IMR-90 (cell line): ENCODE results near the gene PCDHA1. TPM values are rescaled to one million over a fixed set of nuclear protein-coding genes. Genes with fewer than 3 reads are reported as not detected.
"Not testable (repeated sequence)": the region's sequence is repeated elsewhere in the genome, so short reads cannot be mapped to it uniquely, and the experiment has no call there.

Experiments used
- ATAC-seq: fragments of 200-7000 bp; cut with Tn5 transposase; 2 replicates; pipeline ENCODE4 v1.9.1; 2020; ENCODE audit warnings: low read depth, mild to moderate bottlenecking, moderate library complexity
- BruUV-seq: library from RNA; stranded (reverse); fragments of 400-500 nt; replicated peaks from 2 replicates; lab custom pipeline; 2021; lab: Mats Ljungman, UMichigan
- CTCF ChIA-PET: fragments of 300-600 bp; formaldehyde crosslinking; extraction: SDS; loops from one replicate; lab custom pipeline; 2021; ENCODE audit warnings: antibody characterized with exemption; lab: Yijun Ruan, JAX
- POLR2A ChIA-PET: fragments of 300-600 bp; sonication (Branson Sonifier 250); formaldehyde crosslinking; loops from one replicate; lab custom pipeline; 2022; ENCODE audit warnings: antibody characterized with exemption; ENCODE audit not compliant: unreplicated experiment; lab: Charles Lee
- DNase-seq: peaks from one replicate; pipeline ENCODE4 v3.0.0; 2013
- H2AFZ ChIP-seq: replicated peaks from 2 replicates; pipeline ENCODE3; 2013; ENCODE audit warnings: low read length, mild to moderate bottlenecking; ENCODE audit not compliant: poor library complexity
- H2AK5ac ChIP-seq: 2 replicates; pipeline ENCODE4 v1.6.1; 2013; ENCODE audit warnings: low read depth, low read length, inconsistent platforms
- H2AK9ac ChIP-seq: replicated peaks from 2 replicates; pipeline ENCODE3; 2013; ENCODE audit warnings: mild to moderate bottlenecking, low read depth, low read length, moderate library complexity; ENCODE audit not compliant: poor library complexity
- H2BK120ac ChIP-seq: 2 replicates; pipeline ENCODE4 v1.6.1; 2013; ENCODE audit warnings: low read depth, low read length, inconsistent platforms
- H2BK15ac ChIP-seq: 3 replicates; pipeline ENCODE4 v1.6.1; 2013; ENCODE audit warnings: low read depth, low read length, inconsistent platforms
- H2BK20ac ChIP-seq: 2 replicates; pipeline ENCODE4 v1.6.1; 2013; ENCODE audit warnings: low read depth, mild to moderate bottlenecking, inconsistent platforms, low read length, moderate library complexity
- H2BK5ac ChIP-seq: 2 replicates; pipeline ENCODE4 v1.6.1; 2013; ENCODE audit warnings: mild to moderate bottlenecking, low read depth, low read length, inconsistent platforms; ENCODE audit not compliant: poor library complexity, severe bottlenecking
- H3K14ac ChIP-seq: replicated peaks from 2 replicates; pipeline ENCODE4 v1.6.1; 2013; ENCODE audit warnings: low read depth, low read length, inconsistent platforms
- H3K18ac ChIP-seq: 2 replicates; pipeline ENCODE4 v1.6.1; 2013; ENCODE audit warnings: low read depth, low read length, control low read depth
- H3K23ac ChIP-seq: 2 replicates; pipeline ENCODE4 v1.6.1; 2013; ENCODE audit warnings: low read depth, low read length, inconsistent platforms
- H3K27ac ChIP-seq: 2 replicates; pipeline ENCODE4 v1.5.1; 2013; ENCODE audit warnings: mild to moderate bottlenecking, control low read depth, low read length; ENCODE audit not compliant: insufficient read depth
- H3K27me3 ChIP-seq: 2 replicates; pipeline ENCODE4 v1.6.1; 2013; ENCODE audit warnings: low read length; ENCODE audit not compliant: control insufficient read depth, insufficient read depth
- H3K36me3 ChIP-seq: 2 replicates; pipeline ENCODE4 v1.6.1; 2013; ENCODE audit warnings: low read length, mixed read lengths; ENCODE audit not compliant: control insufficient read depth, insufficient read depth
- H3K4ac ChIP-seq: 2 replicates; pipeline ENCODE4 v1.6.1; 2013; ENCODE audit warnings: low read depth, low read length, inconsistent platforms
- H3K4me1 ChIP-seq: 2 replicates; pipeline ENCODE4 v1.6.1; 2013; ENCODE audit warnings: low read length, mixed read lengths; ENCODE audit not compliant: control insufficient read depth, insufficient read depth
- H3K4me2 ChIP-seq: 2 replicates; pipeline ENCODE4 v1.6.1; 2013; ENCODE audit warnings: low read depth, mild to moderate bottlenecking, control low read depth, low read length, moderate library complexity
- H3K4me3 ChIP-seq: 2 replicates; pipeline ENCODE4 v1.5.1; 2013; ENCODE audit warnings: low read depth, mild to moderate bottlenecking, control low read depth, low read length, moderate library complexity; ENCODE audit not compliant: insufficient read depth
- H3K56ac ChIP-seq: 2 replicates; pipeline ENCODE4 v1.6.1; 2013; ENCODE audit warnings: low read length, inconsistent platforms; ENCODE audit not compliant: insufficient read depth; ENCODE audit errors: extremely low read depth
- H3K79me1 ChIP-seq, 2 experiments: 2 replicates each; pipeline ENCODE4 v1.6.1; 2013; ENCODE audit warnings: low read length in 2 of 2, inconsistent platforms in 1 of 2, low read depth in 1 of 2
- H3K9ac ChIP-seq: 2 replicates; pipeline ENCODE4 v1.6.1; 2013; ENCODE audit warnings: low read depth, low read length, control low read depth
- H3K9me1 ChIP-seq: 2 replicates; pipeline ENCODE4 v1.6.1; 2013; ENCODE audit warnings: low read length, inconsistent platforms; ENCODE audit not compliant: insufficient read depth
- H3K9me3 ChIP-seq: 2 replicates; pipeline ENCODE4 v1.6.1; 2013; ENCODE audit warnings: low read length; ENCODE audit not compliant: control insufficient read depth, insufficient read depth
- H4K20me1 ChIP-seq: 2 replicates; pipeline ENCODE4 v1.6.1; 2013; ENCODE audit warnings: low read length, inconsistent platforms; ENCODE audit not compliant: insufficient read depth
- H4K5ac ChIP-seq: 2 replicates; pipeline ENCODE4 v1.6.1; 2013; ENCODE audit warnings: mild to moderate bottlenecking, low read depth, low read length, control low read depth
- H4K8ac ChIP-seq, 2 experiments: 2 replicates each; pipeline ENCODE4 v1.6.1; 2013; ENCODE audit warnings: low read depth in 2 of 2, low read length in 2 of 2, control low read depth in 1 of 2, inconsistent platforms in 1 of 2
- H4K91ac ChIP-seq: 2 replicates; pipeline ENCODE4 v1.6.1; 2013; ENCODE audit warnings: low read depth, low read length, inconsistent platforms; ENCODE audit not compliant: insufficient read depth
- WGBS, 2 experiments: methylation state at CpG; one replicate each; pipeline versions ENCODE4 v1.1.5 to v1.1.7; 2013; ENCODE audit warnings: missing lambda C conversion rate in 2 of 2; ENCODE audit not compliant: insufficient read length in 1 of 2; ENCODE audit errors: extremely low coverage in 2 of 2; 5-methylcytosine and 5-hydroxymethylcytosine counted together
- dilution Hi-C: fragments of 300-500 bp; cut with HindIII; formaldehyde crosslinking; loops from one replicate; pipeline ENCODE4 v1.14.3; 2018; ENCODE audit warnings: low sequenced_read_pairs; ENCODE audit not compliant: unreplicated experiment
- in situ Hi-C: fragments of 300-500 bp; cut with MboI; formaldehyde crosslinking; loops from 3 replicates; pipeline ENCODE4 v1.14.3; 2019; ENCODE audit warnings: low sequenced_read_pairs, inconsistent platforms, mixed read lengths
- intact Hi-C: fragments of 100-400 bp; cut with micrococcal nuclease; formaldehyde crosslinking; loops from 2 replicates; pipeline ENCODE4 v1.10.0; 2022
- polyA plus RNA-seq, 3 experiments: library from polyadenylated mRNA; depleted of rRNA; stranded (reverse); fragments of >200 nt; gene quantifications; 2 replicates each; pipeline ENCODE4 v1.2.3, GENCODE V29; 2012; ENCODE audit warnings: low replicate concordance in 1 of 3
- total RNA-seq: library from RNA; depleted of rRNA; stranded (reverse); fragments of >200 nt; gene quantifications from 2 replicates; pipeline ENCODE4 v1.2.3, GENCODE V29; 2012

Gene PCDHA1
- total and polyA plus RNA-seq, 2 of the 4 experiments (the other 2 are of a cell fraction) = under 0.01 to 0.05 TPM

DNA sequence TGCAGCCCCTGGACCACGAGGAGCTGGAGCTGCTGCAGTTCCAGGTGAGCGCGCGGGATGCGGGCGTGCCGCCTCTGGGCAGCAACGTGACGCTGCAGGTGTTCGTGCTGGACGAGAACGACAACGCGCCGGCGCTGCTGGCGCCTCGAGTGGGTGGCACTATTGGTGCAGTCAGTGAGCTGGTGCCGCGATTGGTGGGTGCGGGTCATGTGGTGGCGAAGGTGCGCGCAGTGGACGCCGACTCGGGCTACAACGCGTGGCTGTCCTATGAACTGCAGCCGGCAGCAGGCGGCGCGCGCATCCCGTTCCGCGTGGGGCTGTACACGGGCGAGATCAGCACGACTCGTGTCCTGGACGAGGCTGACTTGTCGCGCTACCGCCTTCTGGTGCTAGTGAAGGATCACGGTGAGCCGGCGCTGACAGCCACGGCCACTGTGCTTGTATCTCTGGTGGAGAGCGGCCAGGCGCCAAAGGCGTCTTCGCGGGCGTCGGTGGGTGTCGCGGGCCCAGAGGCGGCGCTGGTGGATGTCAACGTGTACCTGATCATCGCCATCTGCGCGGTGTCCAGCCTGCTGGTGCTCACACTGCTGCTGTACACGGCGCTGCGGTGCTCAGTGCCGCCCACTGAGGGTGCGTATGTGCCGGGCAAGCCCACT lies 2.0 kb downstream of the PCDHA1 start:
- H2AK5ac ChIP-seq, H3K27ac ChIP-seq, in situ Hi-C loops, H4K20me1 ChIP-seq, POLR2A ChIA-PET, ATAC-seq, H4K91ac ChIP-seq, H2BK5ac ChIP-seq, H3K4ac ChIP-seq, H3K56ac ChIP-seq, H2BK20ac ChIP-seq, CTCF ChIA-PET, H2BK120ac ChIP-seq, H4K8ac ChIP-seq, H2AFZ ChIP-seq, dilution Hi-C loops, H3K4me1 ChIP-seq, H2AK9ac ChIP-seq, H3K27me3 ChIP-seq, H3K4me3 ChIP-seq, H3K9ac ChIP-seq, H3K18ac ChIP-seq, H3K4me2 ChIP-seq, H4K5ac ChIP-seq, H3K79me1 ChIP-seq, H3K9me1 ChIP-seq, H3K14ac ChIP-seq, BruUV-seq, intact Hi-C loops, H2BK15ac ChIP-seq, H3K36me3 ChIP-seq, H3K23ac ChIP-seq, DNase-seq: not testable (repeated sequence)
- H3K9me3 ChIP-seq = peaks cover 30% of the 10 kb centered on the region
- 51% methylated on average over 42 of the region's 70 CpGs; no CpG with 5 or more reads in 1 of the 2 experiments for WGBS, 2 experiments
